ENCODE data around the gene IL1RN.

DNA sequence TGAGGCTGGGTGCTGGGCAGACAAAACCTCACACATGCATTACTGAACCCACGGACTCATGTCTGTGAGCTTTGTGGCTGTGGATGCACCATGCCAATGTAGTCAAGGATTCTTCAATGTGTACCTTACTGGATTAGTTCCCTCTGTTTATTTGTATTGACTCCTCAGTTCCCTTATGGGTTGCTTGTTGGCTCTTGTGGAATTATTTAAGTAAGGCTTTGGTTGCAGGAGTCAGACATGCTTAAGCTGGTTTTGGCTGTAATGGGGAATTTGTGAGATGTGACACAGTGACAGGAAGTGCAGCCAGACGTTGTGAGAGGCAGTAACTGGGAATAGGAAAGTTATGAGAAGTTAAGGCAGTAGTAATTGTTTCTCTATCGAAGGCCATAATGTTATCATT is 13.6 kb upstream of the IL1RN start:
- no peak for TF ChIP-seq EZH2 (optimal IDR thresholded peaks at IDR 0.05; ENCODE audit: low read depth, low read length)
- TF ChIP-seq EZH2phosphoT487 (IDR thresholded peaks at IDR 0.05; ENCODE audit: low read length), result no peak
